ENCODE measurements around the gene TNRC6B.

GRCh38 chr22:40312050-40312449 lies 134.3 kb downstream of the TNRC6B start:
- TF ChIP-seq CTCF (optimal IDR thresholded peaks at IDR 0.05 in 1 of 3, IDR thresholded peaks at IDR 0.05 in 1 of 3, conservative IDR thresholded peaks at IDR 0.05 in 1 of 3; ENCODE audit: extremely low read depth in 1 of 3, insufficient read depth in 2 of 3, low read length in 3 of 3) = no peak
- no peak for TF ChIP-seq EZH2 (IDR thresholded peaks at IDR 0.05; ENCODE audit: low read length)

Measured in keratinocyte (primary cell).